Measurements from ENCODE around the gene RTN4RL1.

DNA sequence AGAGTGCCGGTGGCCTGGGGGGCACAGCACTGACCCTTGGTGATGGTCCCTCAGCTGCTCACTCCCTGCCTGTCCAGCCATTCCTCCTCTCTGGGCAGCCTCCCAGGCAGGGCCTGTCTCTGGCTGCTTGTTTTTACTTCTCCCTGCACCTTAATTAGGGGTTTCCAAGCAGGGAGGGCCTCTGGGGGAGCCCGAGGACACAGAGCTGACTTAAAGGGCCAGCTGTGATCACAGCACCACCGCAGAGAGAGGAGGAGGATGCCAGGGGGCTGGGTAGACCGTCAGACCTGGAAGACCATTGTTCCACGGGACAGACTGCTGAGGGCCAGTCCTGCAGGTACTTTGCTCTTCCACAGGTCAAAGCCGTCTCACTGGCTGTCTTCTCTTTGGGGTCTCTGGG, 3.6 kb upstream of the RTN4RL1 start:
- no peak for TF ChIP-seq POLR2AphosphoS5 (IDR thresholded peaks at IDR 0.05)
- TF ChIP-seq, protein P1, sequence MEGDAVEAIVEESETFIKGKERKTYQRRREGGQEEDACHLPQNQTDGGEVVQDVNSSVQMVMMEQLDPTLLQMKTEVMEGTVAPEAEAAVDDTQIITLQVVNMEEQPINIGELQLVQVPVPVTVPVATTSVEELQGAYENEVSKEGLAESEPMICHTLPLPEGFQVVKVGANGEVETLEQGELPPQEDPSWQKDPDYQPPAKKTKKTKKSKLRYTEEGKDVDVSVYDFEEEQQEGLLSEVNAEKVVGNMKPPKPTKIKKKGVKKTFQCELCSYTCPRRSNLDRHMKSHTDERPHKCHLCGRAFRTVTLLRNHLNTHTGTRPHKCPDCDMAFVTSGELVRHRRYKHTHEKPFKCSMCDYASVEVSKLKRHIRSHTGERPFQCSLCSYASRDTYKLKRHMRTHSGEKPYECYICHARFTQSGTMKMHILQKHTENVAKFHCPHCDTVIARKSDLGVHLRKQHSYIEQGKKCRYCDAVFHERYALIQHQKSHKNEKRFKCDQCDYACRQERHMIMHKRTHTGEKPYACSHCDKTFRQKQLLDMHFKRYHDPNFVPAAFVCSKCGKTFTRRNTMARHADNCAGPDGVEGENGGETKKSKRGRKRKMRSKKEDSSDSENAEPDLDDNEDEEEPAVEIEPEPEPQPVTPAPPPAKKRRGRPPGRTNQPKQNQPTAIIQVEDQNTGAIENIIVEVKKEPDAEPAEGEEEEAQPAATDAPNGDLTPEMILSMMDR (IDR thresholded peaks at IDR 0.05) = no peak

Measured in suprapubic skin (tissue), 3 donors.